Panc1 (cell line): Measurements from ENCODE around the gene SYT1. TPM values are rescaled to one million over a fixed set of nuclear protein-coding genes. Genes with fewer than 3 reads are reported as not detected.

Experiments used
- ATAC-seq: fragments of 200-7000 bp; cut with Tn5 transposase; 2 replicates; pipeline ENCODE4 v1.9.1; 2020; ENCODE audit warnings: mild to moderate bottlenecking, moderate library complexity
- BruUV-seq: library from RNA; stranded (reverse); fragments of 400-500 nt; replicated peaks from 2 replicates; lab custom pipeline; 2021; lab: Mats Ljungman, UMichigan
- CTCF ChIA-PET: fragments of 300-600 bp; sonication (Branson Sonifier 250); formaldehyde crosslinking; loops from one replicate; lab custom pipeline; 2022; ENCODE audit warnings: antibody characterized with exemption; lab: Charles Lee
- POLR2A ChIA-PET: fragments of 300-600 bp; sonication (Branson Sonifier 250); formaldehyde crosslinking; loops from one replicate; lab custom pipeline; 2022; ENCODE audit warnings: antibody characterized with exemption; lab: Charles Lee
- DNase-seq: peaks from one replicate; pipeline ENCODE4 v3.0.0-alpha.2; 2010; ENCODE audit warnings: low read depth, low spot score
- H3K27ac ChIP-seq: 2 replicates; pipeline ENCODE4 v1.5.1; 2011; ENCODE audit warnings: mild to moderate bottlenecking, low read length, inconsistent platforms
- H3K27me3 ChIP-seq: fragments of 200-500 bp; sonication (Bioruptor generic); 2 replicates; pipeline ENCODE4 v1.6.0; 2014; ENCODE audit warnings: low read length, inconsistent platforms; ENCODE audit not compliant: control insufficient read depth, insufficient read depth
- H3K36me3 ChIP-seq: fragments of 200-500 bp; sonication (Bioruptor generic); 2 replicates; pipeline ENCODE4 v1.5.1; 2014; ENCODE audit warnings: inconsistent platforms, mild to moderate bottlenecking, low read length, moderate library complexity; ENCODE audit not compliant: control insufficient read depth, insufficient read depth
- H3K4me1 ChIP-seq: 2 replicates; pipeline ENCODE4 v1.5.1; 2011; ENCODE audit warnings: inconsistent platforms, mild to moderate bottlenecking, low read length, moderate library complexity; ENCODE audit not compliant: control insufficient read depth, insufficient read depth
- H3K4me3 ChIP-seq, 2 experiments: 2 replicates each; pipeline ENCODE4 v1.5.1; 2011 to 2012; ENCODE audit warnings: low read depth in 2 of 2, low read length in 2 of 2, mild to moderate bottlenecking in 2 of 2, inconsistent platforms in 1 of 2, moderate library complexity in 1 of 2
- H3K9me3 ChIP-seq: fragments of 200-500 bp; sonication (Bioruptor generic); 2 replicates; pipeline ENCODE4 v1.5.1; 2014; ENCODE audit warnings: low read depth, mild to moderate bottlenecking, inconsistent platforms, low read length, moderate library complexity; ENCODE audit not compliant: control insufficient read depth, insufficient read depth
- CTCF ChIP-seq: fragments of 450-650 bp; IDR thresholded peaks from 2 replicates; pipeline ENCODE4 v1.5.1; 2017; ENCODE audit warnings: mild to moderate bottlenecking
- POLR2AphosphoS5 ChIP-seq: IDR thresholded peaks from 2 replicates; pipeline ENCODE4 v1.6.1; 2012; ENCODE audit warnings: mild to moderate bottlenecking, low read depth, low read length, moderate library complexity
- REST ChIP-seq, 2 experiments: IDR thresholded peaks; 2 replicates each; pipeline ENCODE4 v1.6.1; 2011 to 2012; ENCODE audit warnings: low read depth in 2 of 2, control low read depth in 1 of 2, low read length in 1 of 2, mild to moderate bottlenecking in 1 of 2, moderate library complexity in 1 of 2; ENCODE audit not compliant: insufficient read depth in 1 of 2
- SIN3A ChIP-seq: IDR thresholded peaks from 2 replicates; pipeline ENCODE4 v1.6.1; 2012; ENCODE audit warnings: low read depth, mild to moderate bottlenecking, low read length, moderate library complexity, borderline replicate concordance; ENCODE audit not compliant: insufficient read depth
- TCF7L2 ChIP-seq: IDR thresholded peaks from 2 replicates; pipeline ENCODE4 v1.6.1; 2011; ENCODE audit warnings: mild to moderate bottlenecking, low read depth, low read length, inconsistent platforms
- in situ Hi-C: cut with HindIII; loops from 2 replicates; pipeline ENCODE4 v1.10.0; 2016; ENCODE audit warnings: low sequenced_read_pairs, low pct_unique_long_range_greater_than_20kb
- intact Hi-C: fragments of 100-400 bp; cut with micrococcal nuclease; formaldehyde crosslinking; loops from one replicate; pipeline ENCODE4 v1.10.0; 2022; ENCODE audit not compliant: unreplicated experiment
- total RNA-seq: library from RNA; stranded (reverse); gene quantifications from one replicate; pipeline ENCODE4 v1.2.1, GENCODE V29; 2021; ENCODE audit not compliant: unreplicated experiment

The SYT1 gene
- total RNA-seq, 1 experiment from 2014 or later: 3.0 TPM

- TF ChIP-seq TCF7L2 (no peak), POLR2AphosphoS5 (no peak), REST (IDR thresholded peaks at IDR 0.05; ENCODE audit: insufficient read depth in 1 of 2, low read depth in 2 of 2, low read length in 1 of 2) (no peak), SIN3A (no peak), CTCF (no peak)
- BruUV-seq: no TSS peak
- H3K27ac ChIP-seq: peak overlapping the region; percentile 67
- DNase-seq (no peak), ATAC-seq (no peak)
- H3K4me1 ChIP-seq: peaks cover 45% of the 10 kb centered on the region
- no peaks in the 10 kb centered on the region for H3K27me3 ChIP-seq
- ChIA-PET CTCF (no interaction called here), POLR2A (no interaction called here)
- intact Hi-C loops: loop anchor here (2.0 to 5.0 kb wide), 3 partner anchors 126 to 316 kb away; partner anchors contain the start of gene PAWR
- in situ Hi-C loops: no loop called here
- H3K9me3 ChIP-seq: no peaks in the 10 kb centered on the region
- H3K4me3 ChIP-seq: no peak overlapping the region
- no peaks in the 10 kb centered on the region for H3K36me3 ChIP-seq
Measured at GRCh38 chr12:79421236-79421740, 556.7 kb downstream of the SYT1 start.

GRCh38 chr12:79422060-79422812 lies 557.7 kb downstream of the SYT1 start:
- intact Hi-C loops (loop anchor here (5.0 kb wide), 2 partner anchors 125 to 315 kb away; no protein-coding TSS in a partner anchor), in situ Hi-C loops (no loop called here)
- H3K4me3 ChIP-seq: no peak overlapping the region
- no peaks in the 10 kb centered on the region for H3K36me3 ChIP-seq
- CTCF ChIA-PET: no interaction called here
- POLR2A ChIA-PET: no interaction called here
- BruUV-seq: no TSS peak
- H3K9me3 ChIP-seq: no peaks in the 10 kb centered on the region
- TF ChIP-seq REST (IDR thresholded peaks at IDR 0.05; ENCODE audit: insufficient read depth in 1 of 2, low read depth in 2 of 2, low read length in 1 of 2): 0 out of 4 replicates have a peak, but pooled peaks of 1 of the 2 experiments have one; percentile 22
- no peak for TF ChIP-seq SIN3A
- peak overlapping the region; percentile 51 for H3K27ac ChIP-seq
- peaks cover 45% of the 10 kb centered on the region for H3K4me1 ChIP-seq
- ATAC-seq: peak; percentile 54
- no peak for DNase-seq
- H3K27me3 ChIP-seq: no peaks in the 10 kb centered on the region
